ENCODE data around the gene PIK3C2A. TPM values are rescaled to one million over a fixed set of nuclear protein-coding genes. Genes with fewer than 3 reads are reported as not detected.

Gene PIK3C2A
- total and polyA plus RNA-seq, 2 of the 8 experiments (the other 6 are each of a cell fraction or from before 2014, with no cell fraction given): 20.1 to 127 TPM

DNA sequence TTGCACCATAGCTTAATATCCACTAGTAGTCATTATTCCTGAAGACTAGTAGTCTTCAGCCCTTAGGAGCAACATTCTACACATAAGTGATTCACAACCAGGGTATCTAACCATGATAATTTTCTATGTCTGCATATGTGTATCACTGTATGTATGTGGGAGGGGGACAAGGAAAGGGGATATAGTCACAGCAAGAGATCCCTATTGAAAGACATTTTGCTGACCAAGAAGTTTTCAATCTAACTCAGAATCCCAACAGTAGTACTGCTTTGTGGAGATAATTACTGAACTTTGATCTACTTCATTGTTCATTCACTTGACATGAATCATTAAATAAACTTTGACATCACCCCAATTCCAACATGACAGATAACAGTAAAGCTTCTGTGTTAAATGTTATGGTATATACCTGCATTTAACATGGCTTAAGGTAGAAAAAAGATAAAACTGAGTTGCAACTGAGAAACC is 10.3 kb downstream of the PIK3C2A start:
- ChIA-PET POLR2A (ENCODE audit: partially characterized antibody) (interaction anchor here (3.3 kb wide), 1 partner anchor 8 kb away, joined by 14 read pairs; no protein-coding TSS in a partner anchor), CTCF (ENCODE audit: partially characterized antibody) (interaction anchor here (0.6 kb wide), 1 partner anchor 422 kb away, joined by 5 read pairs; no protein-coding TSS in a partner anchor)
- FAIRE-seq (no peak), DNase-seq (ENCODE audit: low read depth in 1 of 2, low spot score in 2 of 2) (no peak)
- Histone ChIP-seq H3K14ac (ENCODE audit: insufficient read length) (no peak overlapping the region), H3K18ac (ENCODE audit: extremely low read depth, low read length) (no peak overlapping the region), H2BK5ac (ENCODE audit: low read depth, low read length) (no peak overlapping the region), H3K56ac (replicated peaks; ENCODE audit: insufficient read length, low read depth, low read length) (no peak overlapping the region), H3K27ac (ENCODE audit: low read depth, low read length) (no peak overlapping the region), H3K4me2 (ENCODE audit: insufficient read depth in 1 of 2, low read depth in 2 of 2, low read length in 2 of 2) (no peak overlapping the region), H3K79me1 (ENCODE audit: low read depth, low read length) (peaks cover 6% of the 10 kb centered on the region), H4K20me1 (replicated peaks in 1 of 2; ENCODE audit: control insufficient read depth in 1 of 2, insufficient read depth in 2 of 2, low read length in 2 of 2) (peaks cover 5 to 8% of the 10 kb centered on the region in 2 experiments), H3K4me1 (replicated peaks in 1 of 4; ENCODE audit: control insufficient read depth in 3 of 4, insufficient read depth in 4 of 4, low read length in 3 of 4) (0 out of 7 replicates have a peak, but pooled peaks cover 0 to 2% (median 0%) of the 10 kb centered on the region in 4 experiments), H3K27me3 (replicated peaks in 1 of 4; ENCODE audit: control insufficient read depth in 3 of 4, extremely low read depth in 1 of 4, insufficient read depth in 3 of 4, low read length in 3 of 4) (no peaks in the 10 kb centered on the region), H3K4me3 (ENCODE audit: extremely low read depth in 1 of 4, insufficient read depth in 2 of 4, low read depth in 3 of 4, low read length in 4 of 4) (no peak overlapping the region), H3K79me2 (ENCODE audit: control insufficient read depth in 1 of 2, insufficient read depth in 2 of 2, low read length in 2 of 2) (peaks cover 18 to 91% of the 10 kb centered on the region in 2 experiments), H2AK5ac (ENCODE audit: low read depth, low read length) (no peak overlapping the region), H4K8ac (ENCODE audit: extremely low read depth, insufficient read depth, low read length) (no peak overlapping the region), H3K23me2 (ENCODE audit: low read depth, low read length) (no peaks in the 10 kb centered on the region), H2BK12ac (ENCODE audit: low read depth, low read length) (no peak overlapping the region), H3K23ac (ENCODE audit: insufficient read length) (no peak overlapping the region), H2BK20ac (ENCODE audit: low read length) (no peak overlapping the region), H2AFZ (ENCODE audit: low read length) (no peak overlapping the region), H2BK120ac (replicated peaks; ENCODE audit: low read depth, low read length) (no peak overlapping the region), H3K36me3 (ENCODE audit: control insufficient read depth in 2 of 4, insufficient read depth in 4 of 4, low read length in 3 of 4) (peaks cover 0 to 12% (median 3%) of the 10 kb centered on the region in 4 experiments; a peak in 7 of 8 replicates), H3K9me3 (ENCODE audit: insufficient read depth in 2 of 2, low read depth in 1 of 2, low read length in 1 of 2) (no peaks in the 10 kb centered on the region; a peak in 1 of 4 replicates), H3K9ac (replicated peaks in 1 of 4; ENCODE audit: extremely low read depth in 1 of 4, low read depth in 3 of 4, low read length in 3 of 4) (no peak overlapping the region), H4K91ac (replicated peaks; ENCODE audit: insufficient read length, low read length) (no peak overlapping the region), H4K5ac (ENCODE audit: insufficient read length, low read depth, low read length) (no peak overlapping the region), H3K4ac (replicated peaks; ENCODE audit: insufficient read length, low read depth, low read length) (no peak overlapping the region), H2BK15ac (ENCODE audit: low read length) (no peak overlapping the region)
- TF ChIP-seq NRF1 (IDR thresholded peaks at IDR 0.05; ENCODE audit: low read depth, low read length): no peak
- no peak for TF ChIP-seq CTBP2 (IDR thresholded peaks at IDR 0.05; ENCODE audit: borderline replicate concordance, insufficient read depth, insufficient read length, low read length)
- TF ChIP-seq, protein P1, sequence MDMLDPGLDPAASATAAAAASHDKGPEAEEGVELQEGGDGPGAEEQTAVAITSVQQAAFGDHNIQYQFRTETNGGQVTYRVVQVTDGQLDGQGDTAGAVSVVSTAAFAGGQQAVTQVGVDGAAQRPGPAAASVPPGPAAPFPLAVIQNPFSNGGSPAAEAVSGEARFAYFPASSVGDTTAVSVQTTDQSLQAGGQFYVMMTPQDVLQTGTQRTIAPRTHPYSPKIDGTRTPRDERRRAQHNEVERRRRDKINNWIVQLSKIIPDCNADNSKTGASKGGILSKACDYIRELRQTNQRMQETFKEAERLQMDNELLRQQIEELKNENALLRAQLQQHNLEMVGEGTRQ (IDR thresholded peaks at IDR 0.05; ENCODE audit: low read length): no peak
- no peak for TF ChIP-seq KDM5A (IDR thresholded peaks at IDR 0.05; ENCODE audit: low read length)
- TF ChIP-seq FOSL1 (IDR thresholded peaks at IDR 0.05; ENCODE audit: insufficient read depth, low read depth, low read length): no peak

Data from H1 (cell line).